ENCODE measurements around the gene MOB2. TPM values are rescaled to one million over a fixed set of nuclear protein-coding genes. Genes with fewer than 3 reads are reported as not detected.

Gene MOB2
- total RNA-seq, 4 donors from 2014 or later: 59.6 to 103 (median 87.8) TPM

DNA sequence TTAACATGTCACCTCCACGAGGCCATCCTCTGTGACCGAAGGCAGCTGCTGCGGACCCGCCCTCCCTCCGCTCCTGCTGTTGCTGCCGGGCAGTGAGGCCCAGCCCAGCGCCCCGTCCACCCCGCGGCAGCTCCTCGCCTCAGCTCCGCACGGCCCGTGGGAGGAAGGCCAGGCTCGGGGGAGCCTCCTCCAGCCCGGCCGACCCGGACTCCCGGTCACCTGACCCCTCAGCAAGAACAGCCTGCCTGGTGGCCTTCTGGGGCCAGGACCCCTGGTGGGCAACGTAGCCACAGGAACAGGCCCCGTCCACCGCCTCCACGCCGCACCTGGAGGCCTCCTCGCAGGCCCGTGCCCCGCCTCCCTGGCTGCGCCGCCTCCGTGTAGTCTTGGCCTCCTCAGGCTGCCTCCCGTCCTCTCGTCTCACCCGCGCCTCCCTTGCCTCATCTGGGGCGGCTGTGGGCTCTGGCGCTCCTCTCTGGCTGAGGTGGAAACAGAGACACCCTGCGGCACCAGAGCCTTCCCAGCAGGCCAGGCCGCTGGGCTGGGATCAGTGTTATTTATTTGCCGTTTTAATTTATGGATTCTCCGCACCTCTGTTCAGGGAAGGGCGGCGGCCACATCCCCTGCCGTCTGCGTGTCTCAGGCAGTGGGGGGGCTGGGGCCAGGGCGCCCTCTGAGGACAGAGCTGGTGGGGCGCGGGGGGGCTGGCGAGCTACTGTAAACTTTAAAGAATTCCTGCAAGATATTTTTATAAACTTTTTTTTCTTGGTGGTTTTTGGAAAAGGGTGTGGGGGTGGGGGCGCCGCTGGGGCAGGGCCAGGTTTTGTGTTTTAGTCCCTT is 25.4 kb downstream of the MOB2 start:
- Histone ChIP-seq H3K4me3 (peak overlapping the region; percentile 0 to 50), H3K27me3 (no peaks in the 10 kb centered on the region), H3K36me3 (peaks cover 0 to 35% of the 10 kb centered on the region in 2 donors), H3K27ac (peak overlapping the region; percentile 82 to 93 (median 92)), H3K4me1 (peaks cover 0 to 69% (median 31%) of the 10 kb centered on the region in 3 donors), H3K9me3 (no peaks in the 10 kb centered on the region)
- peak; percentile 10 for ATAC-seq
- WGBS, 2 donors (ENCODE audit: low coverage in 1 of 2): 54 to 55% methylated on average over 6 to 17 of the region's 50 CpGs
- TF ChIP-seq, protein P1, sequence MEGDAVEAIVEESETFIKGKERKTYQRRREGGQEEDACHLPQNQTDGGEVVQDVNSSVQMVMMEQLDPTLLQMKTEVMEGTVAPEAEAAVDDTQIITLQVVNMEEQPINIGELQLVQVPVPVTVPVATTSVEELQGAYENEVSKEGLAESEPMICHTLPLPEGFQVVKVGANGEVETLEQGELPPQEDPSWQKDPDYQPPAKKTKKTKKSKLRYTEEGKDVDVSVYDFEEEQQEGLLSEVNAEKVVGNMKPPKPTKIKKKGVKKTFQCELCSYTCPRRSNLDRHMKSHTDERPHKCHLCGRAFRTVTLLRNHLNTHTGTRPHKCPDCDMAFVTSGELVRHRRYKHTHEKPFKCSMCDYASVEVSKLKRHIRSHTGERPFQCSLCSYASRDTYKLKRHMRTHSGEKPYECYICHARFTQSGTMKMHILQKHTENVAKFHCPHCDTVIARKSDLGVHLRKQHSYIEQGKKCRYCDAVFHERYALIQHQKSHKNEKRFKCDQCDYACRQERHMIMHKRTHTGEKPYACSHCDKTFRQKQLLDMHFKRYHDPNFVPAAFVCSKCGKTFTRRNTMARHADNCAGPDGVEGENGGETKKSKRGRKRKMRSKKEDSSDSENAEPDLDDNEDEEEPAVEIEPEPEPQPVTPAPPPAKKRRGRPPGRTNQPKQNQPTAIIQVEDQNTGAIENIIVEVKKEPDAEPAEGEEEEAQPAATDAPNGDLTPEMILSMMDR (IDR thresholded peaks at IDR 0.05): no peak
- TF ChIP-seq EP300 (IDR thresholded peaks at IDR 0.05): no peak
- peak; percentile 59 for TF ChIP-seq POLR2AphosphoS5 (IDR thresholded peaks at IDR 0.05)

DNA sequence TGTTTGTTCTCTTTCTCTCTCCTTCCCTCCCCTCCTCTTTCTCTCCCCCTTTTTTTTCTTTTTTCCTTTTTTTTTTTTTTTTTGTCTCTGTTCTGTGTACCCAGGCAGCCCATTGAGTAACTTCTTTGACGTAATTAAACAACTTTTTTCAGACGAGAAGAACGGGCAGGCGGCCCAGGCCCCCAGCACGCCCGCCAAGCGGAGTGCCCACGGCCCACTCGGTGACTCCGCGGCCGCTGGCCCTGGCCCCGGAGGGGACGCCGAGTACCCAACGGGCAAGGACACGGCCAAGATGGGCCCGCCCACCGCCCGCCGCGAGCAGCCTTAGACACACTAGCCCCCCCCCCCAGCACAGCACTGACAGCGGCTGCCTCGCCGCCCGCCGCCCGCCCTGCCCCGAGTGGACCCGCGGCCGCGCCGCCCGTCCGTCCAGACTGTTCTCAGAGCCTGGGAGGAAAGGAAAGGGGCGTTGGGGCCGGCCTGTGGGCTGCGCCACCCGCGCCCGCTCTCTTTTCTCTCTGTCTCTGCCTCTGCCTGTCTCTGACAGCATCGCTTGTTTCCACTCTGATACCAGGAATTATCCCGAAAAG is 26.1 kb downstream of the MOB2 start:
- Histone ChIP-seq H3K4me3 (peak overlapping the region; percentile 0 to 50), H3K27ac (peak overlapping the region; percentile 83 to 93 (median 92)), H3K9me3 (no peaks in the 10 kb centered on the region), H3K4me1 (peaks cover 0 to 69% (median 31%) of the 10 kb centered on the region in 3 donors), H3K27me3 (no peaks in the 10 kb centered on the region), H3K36me3 (peaks cover 0 to 28% of the 10 kb centered on the region in 2 donors)
- ATAC-seq: peak; percentile 61
- 80 to 83% methylated on average over 1 to 8 of the region's 44 CpGs for WGBS, 2 donors (ENCODE audit: low coverage in 1 of 2)
- TF ChIP-seq POLR2AphosphoS5 (IDR thresholded peaks at IDR 0.05) (peak; percentile 89), POLR2A (IDR thresholded peaks at IDR 0.05) (peak in 1 of 2 donors; percentile 24), EP300 (IDR thresholded peaks at IDR 0.05) (peak; percentile 65)
- TF ChIP-seq, protein P1 (IDR thresholded peaks at IDR 0.05): no peak

DNA sequence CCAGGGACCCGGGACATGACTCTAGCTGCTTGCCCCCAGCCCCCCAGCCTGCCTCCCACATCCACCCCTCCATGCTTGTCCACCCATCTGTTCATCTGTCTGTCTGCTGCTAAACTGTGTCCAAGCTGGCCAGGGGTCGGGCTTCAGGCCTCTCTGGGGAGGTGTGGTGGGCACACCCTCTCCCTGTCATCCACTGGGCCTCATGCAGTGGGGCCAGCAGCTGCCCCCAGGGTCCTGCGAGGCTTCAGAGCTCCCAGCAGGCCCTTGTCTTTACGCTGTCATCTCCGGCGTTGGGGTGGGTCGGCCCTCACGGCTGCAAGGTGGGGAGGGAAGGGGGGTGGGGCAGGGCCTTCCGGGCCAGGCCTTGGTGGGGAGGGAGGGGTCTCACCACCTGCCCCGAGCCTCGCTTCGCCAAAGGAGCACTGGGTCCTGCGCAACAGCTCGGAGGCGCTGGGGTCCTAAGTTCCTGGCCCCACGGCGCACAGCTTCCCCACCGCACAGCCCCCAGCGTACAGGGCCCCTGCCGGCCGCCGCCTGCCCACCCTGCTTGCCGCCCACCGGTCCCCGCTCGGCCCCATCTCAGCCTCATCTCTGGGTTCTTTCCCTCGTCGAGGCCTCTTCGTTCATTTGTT is 26.7 kb downstream of the MOB2 start:
- H3K27me3 ChIP-seq: no peaks in the 10 kb centered on the region
- H3K36me3 ChIP-seq: peaks cover 0 to 22% of the 10 kb centered on the region in 2 donors
- ATAC-seq: no peak
- peak overlapping the region; percentile 13 to 50 for H3K4me3 ChIP-seq
- H3K27ac ChIP-seq: peak overlapping the region; percentile 83 to 93 (median 90)
- no peaks in the 10 kb centered on the region for H3K9me3 ChIP-seq
- peaks cover 0 to 69% (median 31%) of the 10 kb centered on the region in 3 donors for H3K4me1 ChIP-seq
- TF ChIP-seq POLR2A (IDR thresholded peaks at IDR 0.05) (no peak), POLR2AphosphoS5 (IDR thresholded peaks at IDR 0.05) (no peak), EP300 (IDR thresholded peaks at IDR 0.05) (no peak)
- TF ChIP-seq, protein P1 (IDR thresholded peaks at IDR 0.05): no peak
- 27 to 49% methylated on average over 7 to 17 of the region's 29 CpGs for WGBS, 2 donors (ENCODE audit: low coverage in 1 of 2)

DNA sequence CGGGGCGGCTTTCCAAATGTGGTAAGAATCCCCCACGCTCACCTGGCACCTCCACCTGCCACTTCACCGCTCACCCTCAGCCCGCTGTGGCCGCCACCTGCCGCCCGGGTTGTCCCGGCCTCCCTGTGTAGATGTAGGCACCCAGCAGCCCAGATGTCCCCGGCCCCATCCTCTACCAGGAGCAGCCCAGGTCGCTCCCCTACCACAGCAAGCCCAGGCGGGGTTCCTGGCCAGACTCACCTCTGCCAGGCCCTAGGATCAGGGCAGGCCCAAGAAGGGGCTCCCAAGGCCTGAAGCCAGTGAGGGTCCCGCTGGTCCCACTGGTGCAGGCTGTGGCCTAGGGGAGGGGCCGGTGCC is 27.4 kb downstream of the MOB2 start:
- TF ChIP-seq POLR2AphosphoS5 (IDR thresholded peaks at IDR 0.05) (no peak), POLR2A (IDR thresholded peaks at IDR 0.05) (no peak), EP300 (IDR thresholded peaks at IDR 0.05) (no peak)
- TF ChIP-seq, protein P1 (IDR thresholded peaks at IDR 0.05): no peak
- Histone ChIP-seq H3K9me3 (no peaks in the 10 kb centered on the region), H3K36me3 (peaks cover 0 to 15% of the 10 kb centered on the region in 2 donors), H3K4me3 (peak overlapping the region; percentile 13 to 50), H3K27me3 (no peaks in the 10 kb centered on the region), H3K27ac (peak overlapping the region; percentile 83 to 93 (median 90)), H3K4me1 (peaks cover 0 to 69% (median 31%) of the 10 kb centered on the region in 3 donors)
- 43 to 61% methylated on average over 3 to 4 of the region's 14 CpGs for WGBS, 2 donors (ENCODE audit: low coverage in 1 of 2)
- ATAC-seq: peak; percentile 3

Data from gastroesophageal sphincter (tissue), 4 donors.